ENCODE results near the gene FRK. TPM values are rescaled to one million over a fixed set of nuclear protein-coding genes. Genes with fewer than 3 reads are reported as not detected.
"Not testable (repeated sequence)": the region's sequence is repeated elsewhere in the genome, so short reads cannot be mapped to it uniquely, and the experiment has no call there.

The FRK gene
- total RNA-seq, 4 donors from 2014 or later, result 7.4 to 54.3 (median 31.2) TPM

DNA sequence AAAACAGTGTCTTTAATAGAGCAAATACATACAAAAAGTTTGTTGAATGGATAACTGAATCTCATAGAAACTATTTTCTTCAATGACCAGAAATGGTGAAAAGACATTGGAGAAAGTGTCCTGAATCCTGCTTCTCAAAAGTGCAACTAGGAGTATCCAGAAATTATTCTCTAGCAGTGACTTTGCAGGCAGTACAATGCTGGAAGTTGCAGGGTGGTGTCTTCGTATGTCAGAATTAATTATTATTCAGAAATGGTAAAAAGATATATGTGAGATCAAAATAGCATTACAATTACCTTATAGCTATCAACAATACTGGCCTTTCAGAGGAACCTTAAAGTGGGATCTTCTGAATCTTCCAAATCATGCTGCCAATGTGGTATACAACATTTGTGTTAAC, 10.0 kb downstream of the FRK start:
- Histone ChIP-seq H3K9me3 (no peaks in the 10 kb centered on the region), H3K4me3 (no peak overlapping the region), H3K4me1 (peaks cover 0 to 14% (median 2%) of the 10 kb centered on the region in 4 donors), H3K27me3 (no peaks in the 10 kb centered on the region), H3K27ac (no peak overlapping the region), H3K36me3 (peaks cover 0 to 3% (median 0%) of the 10 kb centered on the region in 3 donors)
- DNase-seq, result no peak
- TF ChIP-seq, protein P1, sequence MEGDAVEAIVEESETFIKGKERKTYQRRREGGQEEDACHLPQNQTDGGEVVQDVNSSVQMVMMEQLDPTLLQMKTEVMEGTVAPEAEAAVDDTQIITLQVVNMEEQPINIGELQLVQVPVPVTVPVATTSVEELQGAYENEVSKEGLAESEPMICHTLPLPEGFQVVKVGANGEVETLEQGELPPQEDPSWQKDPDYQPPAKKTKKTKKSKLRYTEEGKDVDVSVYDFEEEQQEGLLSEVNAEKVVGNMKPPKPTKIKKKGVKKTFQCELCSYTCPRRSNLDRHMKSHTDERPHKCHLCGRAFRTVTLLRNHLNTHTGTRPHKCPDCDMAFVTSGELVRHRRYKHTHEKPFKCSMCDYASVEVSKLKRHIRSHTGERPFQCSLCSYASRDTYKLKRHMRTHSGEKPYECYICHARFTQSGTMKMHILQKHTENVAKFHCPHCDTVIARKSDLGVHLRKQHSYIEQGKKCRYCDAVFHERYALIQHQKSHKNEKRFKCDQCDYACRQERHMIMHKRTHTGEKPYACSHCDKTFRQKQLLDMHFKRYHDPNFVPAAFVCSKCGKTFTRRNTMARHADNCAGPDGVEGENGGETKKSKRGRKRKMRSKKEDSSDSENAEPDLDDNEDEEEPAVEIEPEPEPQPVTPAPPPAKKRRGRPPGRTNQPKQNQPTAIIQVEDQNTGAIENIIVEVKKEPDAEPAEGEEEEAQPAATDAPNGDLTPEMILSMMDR (IDR thresholded peaks at IDR 0.05), result no peak
- no peak for TF ChIP-seq POLR2A (IDR thresholded peaks at IDR 0.05)

- no peak for TF ChIP-seq POLR2A (IDR thresholded peaks at IDR 0.05)
- TF ChIP-seq, protein P1 (IDR thresholded peaks at IDR 0.05), result no peak
- Histone ChIP-seq H3K27me3 (no peaks in the 10 kb centered on the region), H3K4me3 (no peak overlapping the region), H3K9me3 (no peaks in the 10 kb centered on the region), H3K4me1 (peaks cover 0 to 14% (median 2%) of the 10 kb centered on the region in 4 donors), H3K36me3 (peaks cover 0 to 3% (median 0%) of the 10 kb centered on the region in 3 donors), H3K27ac (no peak overlapping the region)
- no peak for DNase-seq
Observed at GRCh38 chr6:116049321-116049720, 11.4 kb downstream of the FRK start.

GRCh38 chr6:116047173-116047933, 13.3 kb downstream of the FRK start:
- DNase-seq, result peak in 1 of 3 donors; percentile 79
- Histone ChIP-seq H3K4me1 (peaks cover 0 to 14% (median 2%) of the 10 kb centered on the region in 4 donors), H3K4me3 (no peak overlapping the region), H3K36me3 (peaks cover 0 to 3% (median 0%) of the 10 kb centered on the region in 3 donors), H3K27me3 (no peaks in the 10 kb centered on the region), H3K27ac (peak overlapping the region in 2 of 4 donors; percentile 10 to 26), H3K9me3 (no peaks in the 10 kb centered on the region)
- TF ChIP-seq, protein P1 (IDR thresholded peaks at IDR 0.05), result peak in 2 of 6 experiments; percentile 17 to 22
- TF ChIP-seq POLR2A (IDR thresholded peaks at IDR 0.05), result no peak

DNA sequence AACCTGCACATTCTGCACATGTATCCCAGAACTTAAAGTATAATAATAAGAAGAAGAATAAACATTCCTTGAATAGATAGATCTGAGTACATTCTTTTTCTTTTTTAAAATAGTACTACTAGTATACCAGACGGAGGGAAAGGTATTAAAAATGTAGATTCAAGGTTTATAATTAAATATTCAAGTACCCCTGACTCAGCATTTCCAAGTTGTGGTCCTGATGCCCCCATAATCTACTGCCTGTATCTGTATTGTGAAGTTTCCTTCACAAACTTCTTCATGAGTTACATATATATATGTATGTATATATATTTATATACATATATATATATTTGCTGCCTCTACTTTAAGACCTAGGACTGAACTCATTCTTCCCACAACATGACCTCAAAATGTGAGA, 14.0 kb downstream of the FRK start:
- no peak for DNase-seq
- TF ChIP-seq POLR2A (IDR thresholded peaks at IDR 0.05), result no peak
- TF ChIP-seq, protein P1 (IDR thresholded peaks at IDR 0.05), result no peak
- H3K4me3 ChIP-seq, result no peak overlapping the region
- no peak overlapping the region for H3K27ac ChIP-seq
- peaks cover 0 to 3% (median 0%) of the 10 kb centered on the region in 3 donors for H3K36me3 ChIP-seq
- H3K27me3 ChIP-seq, result no peaks in the 10 kb centered on the region
- no peaks in the 10 kb centered on the region for H3K9me3 ChIP-seq
- H3K4me1 ChIP-seq, result peaks cover 0 to 17% (median 2%) of the 10 kb centered on the region in 4 donors

GRCh38 chr6:116046272-116046671, 14.4 kb downstream of the FRK start:
- H3K9me3 ChIP-seq, H3K27ac ChIP-seq, H3K27me3 ChIP-seq, H3K36me3 ChIP-seq, DNase-seq, H3K4me3 ChIP-seq: not testable (repeated sequence)
- peaks cover 0 to 22% (median 2%) of the 10 kb centered on the region in 4 donors for H3K4me1 ChIP-seq

- Histone ChIP-seq H3K9me3 (no peaks in the 10 kb centered on the region), H3K36me3 (peaks cover 0 to 3% (median 0%) of the 10 kb centered on the region in 3 donors), H3K4me3 (no peak overlapping the region), H3K27ac (no peak overlapping the region), H3K27me3 (no peaks in the 10 kb centered on the region), H3K4me1 (peaks cover 0 to 9% (median 0%) of the 10 kb centered on the region in 4 donors)
- TF ChIP-seq POLR2A (IDR thresholded peaks at IDR 0.05), result no peak
- TF ChIP-seq, protein P1 (IDR thresholded peaks at IDR 0.05), result no peak
- DNase-seq, result no peak
Observed at GRCh38 chr6:116041934-116042333, 18.8 kb downstream of the FRK start.

Data from Peyer's patch (tissue), 4 donors.